HG02840 (cell line): ENCODE results near the gene SUGT1.
"Not testable (repeated sequence)": the region's sequence is repeated elsewhere in the genome, so short reads cannot be mapped to it uniquely, and the experiment has no call there.

ENCODE experiments used
- ATAC-seq: cut with Tn5 transposase; IDR thresholded peaks from one replicate; pipeline ENCODE4 v1.9.1; 2021; ENCODE audit warnings: mild to moderate bottlenecking, moderate library complexity, moderate number of reproducible peaks; ENCODE audit not compliant: unreplicated experiment, low FRiP score

The SUGT1 gene

DNA sequence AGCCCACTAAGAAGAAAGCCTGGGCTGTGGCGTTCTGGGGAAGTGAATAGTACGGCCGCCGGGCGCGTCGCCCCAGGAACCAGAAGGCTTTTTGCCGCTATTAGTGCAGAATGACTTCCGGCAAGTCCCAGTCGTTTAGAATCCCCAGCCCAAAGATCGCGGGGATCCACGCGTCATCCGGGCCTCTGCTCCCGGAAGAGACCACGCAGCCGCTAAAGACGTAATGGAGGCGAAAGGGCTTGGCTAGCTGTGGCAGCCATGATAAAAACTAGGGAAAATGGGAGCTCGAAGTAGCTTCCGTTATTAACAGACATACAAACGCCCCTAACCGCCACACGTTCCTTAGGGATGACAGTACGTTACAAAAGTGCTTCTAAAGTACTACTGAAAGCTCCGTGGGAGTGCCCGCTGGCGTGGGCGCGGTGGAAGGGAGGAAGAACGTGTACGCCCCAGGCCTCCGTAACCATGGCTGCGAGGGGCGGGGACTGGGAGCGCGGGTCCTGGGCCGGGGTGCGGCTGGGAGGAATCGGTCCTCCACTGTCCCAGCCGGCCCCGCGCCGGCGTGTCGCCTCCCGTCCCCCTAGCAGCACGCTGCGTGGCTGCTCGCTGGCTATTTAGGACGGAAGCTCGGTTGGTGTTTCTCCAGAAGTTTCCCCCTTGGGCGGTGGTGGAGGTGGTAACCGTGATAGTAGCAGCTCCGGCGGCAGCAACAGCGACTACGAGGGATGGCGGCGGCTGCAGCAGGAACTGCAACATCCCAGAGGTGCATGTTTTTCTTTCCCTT is at the start of gene SUGT1:
TSS of gene SUGT1 (plus strand) at position 641 of the 784 bp plus-strand sequence. CDS start at position 726, 85 bp downstream.
- peak; percentile 96 for ATAC-seq

DNA sequence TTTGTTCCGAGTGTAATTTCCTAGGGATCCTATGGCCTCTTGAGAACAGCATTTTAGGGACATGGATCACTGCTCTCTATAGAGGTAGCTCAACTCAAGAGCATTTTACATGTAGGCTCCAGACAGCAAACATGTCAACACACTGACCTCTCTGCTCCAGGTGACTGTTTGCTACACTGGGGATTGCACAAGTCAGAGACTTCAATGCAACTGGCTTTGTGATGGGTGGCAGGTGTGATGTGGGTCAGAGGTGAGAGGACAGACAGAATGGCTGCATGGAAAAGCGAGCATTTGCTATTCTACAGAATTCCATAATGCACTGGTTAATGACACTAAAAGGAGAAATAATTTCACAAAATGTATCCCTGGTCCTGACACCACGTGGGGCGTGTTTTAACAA is 49.3 kb upstream of the SUGT1 start:
- not testable (repeated sequence) for ATAC-seq

DNA sequence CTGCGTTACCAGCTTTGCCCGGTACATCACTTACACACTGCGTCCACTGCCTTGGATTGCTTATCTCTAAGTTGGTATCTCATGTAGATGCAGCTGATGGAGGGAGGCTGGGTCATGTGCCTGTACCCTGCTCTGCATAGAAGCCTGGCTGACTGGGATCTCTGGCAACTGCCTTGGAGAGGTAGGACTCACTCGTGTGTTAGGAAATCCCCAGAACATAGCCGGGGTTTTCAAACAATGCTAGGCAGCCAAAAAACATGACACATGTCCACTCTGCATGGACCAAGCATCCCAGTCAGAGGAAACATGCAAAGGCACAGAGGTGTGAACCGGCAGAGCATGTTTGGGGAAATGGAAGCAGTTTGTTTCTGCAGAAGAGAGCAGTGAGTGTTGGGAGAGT is 46.5 kb upstream of the SUGT1 start:
- not testable (repeated sequence) for ATAC-seq

DNA sequence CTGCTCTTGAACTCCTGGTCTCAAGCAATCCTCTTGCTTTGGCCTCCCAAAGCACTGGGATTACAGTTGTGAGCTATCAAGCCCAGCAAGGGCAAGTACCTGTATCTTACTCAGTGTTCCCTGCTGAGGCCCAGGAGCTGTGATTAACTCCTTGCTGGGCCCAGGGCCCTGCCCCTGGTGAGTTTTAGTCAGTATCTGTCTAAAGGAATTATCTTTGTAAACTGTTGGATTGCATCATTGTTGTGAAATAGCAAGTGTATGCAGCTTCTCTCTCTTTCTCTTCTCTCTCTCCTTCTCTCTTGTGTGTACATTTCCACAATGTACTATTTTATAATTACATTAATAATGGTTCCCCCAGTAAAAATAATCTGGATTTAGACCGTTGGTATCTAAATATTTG is 45.8 kb upstream of the SUGT1 start:
- ATAC-seq: not testable (repeated sequence)

DNA sequence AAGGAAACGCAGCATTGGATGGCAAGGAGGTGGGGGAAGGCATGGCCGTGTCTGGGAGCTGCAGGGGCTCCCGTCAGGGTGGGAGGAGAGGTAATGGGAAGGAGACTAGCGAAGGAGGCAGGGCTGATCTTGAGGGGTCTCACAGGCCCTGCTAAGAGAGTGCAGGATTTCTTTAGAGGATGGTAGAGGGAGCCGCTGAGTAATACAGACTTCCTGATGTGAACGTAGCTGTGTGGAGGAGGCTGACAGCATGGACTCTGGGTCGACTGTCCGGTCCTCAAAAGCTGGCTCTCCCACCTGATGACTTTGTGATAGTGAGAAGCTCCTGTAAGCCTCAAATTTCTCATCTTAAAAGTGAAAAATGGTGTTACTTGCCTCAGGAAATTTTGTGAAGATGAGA is 44.5 kb upstream of the SUGT1 start:
- not testable (repeated sequence) for ATAC-seq

DNA sequence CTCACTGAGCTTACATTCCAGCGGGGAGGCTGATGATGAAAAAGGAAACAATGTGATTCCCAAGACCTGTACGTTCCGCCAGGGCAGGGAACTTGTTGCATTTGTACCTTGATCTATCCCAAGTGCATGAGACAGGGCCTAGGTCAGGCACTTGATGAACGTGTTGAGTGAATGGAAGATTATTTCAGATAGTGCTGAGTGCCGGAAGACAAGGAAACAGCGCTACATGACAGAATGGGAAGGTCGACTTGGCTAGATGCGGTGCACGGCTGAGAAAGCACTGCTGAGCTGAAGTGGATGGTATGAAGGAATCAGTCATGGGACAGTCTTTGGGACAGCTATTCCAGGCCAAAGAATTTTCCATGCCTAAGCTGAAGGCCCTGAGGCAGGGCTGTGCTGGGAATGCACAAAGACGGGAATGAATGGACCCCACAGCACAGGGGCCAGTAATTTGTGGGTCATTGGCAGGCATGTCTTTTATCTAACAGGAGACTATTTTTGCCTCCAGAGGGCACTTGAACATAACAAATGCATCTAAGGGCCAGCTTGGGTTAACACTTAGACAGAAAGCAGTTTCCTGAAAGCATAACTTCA is 43.5 kb upstream of the SUGT1 start:
- not testable (repeated sequence) for ATAC-seq

DNA sequence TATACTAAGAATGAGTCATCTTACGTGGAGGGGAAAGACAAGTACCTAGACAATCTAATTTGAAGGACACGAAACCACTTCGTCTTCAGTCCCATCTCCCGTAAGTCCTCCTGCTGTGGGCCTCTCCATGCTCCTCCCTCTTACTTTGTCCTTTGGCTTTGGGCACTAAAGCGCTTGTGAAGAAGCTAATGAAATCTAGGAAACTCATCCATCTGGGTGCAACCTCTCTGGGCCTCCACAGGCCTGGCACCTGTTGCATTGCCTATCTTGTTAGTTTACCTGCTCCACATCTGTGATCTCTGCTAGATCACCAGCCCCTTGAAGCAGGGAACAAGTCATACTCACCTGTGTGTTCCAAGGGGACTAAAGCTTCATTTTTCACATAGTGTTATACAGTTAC is 42.5 kb upstream of the SUGT1 start:
- not testable (repeated sequence) for ATAC-seq

DNA sequence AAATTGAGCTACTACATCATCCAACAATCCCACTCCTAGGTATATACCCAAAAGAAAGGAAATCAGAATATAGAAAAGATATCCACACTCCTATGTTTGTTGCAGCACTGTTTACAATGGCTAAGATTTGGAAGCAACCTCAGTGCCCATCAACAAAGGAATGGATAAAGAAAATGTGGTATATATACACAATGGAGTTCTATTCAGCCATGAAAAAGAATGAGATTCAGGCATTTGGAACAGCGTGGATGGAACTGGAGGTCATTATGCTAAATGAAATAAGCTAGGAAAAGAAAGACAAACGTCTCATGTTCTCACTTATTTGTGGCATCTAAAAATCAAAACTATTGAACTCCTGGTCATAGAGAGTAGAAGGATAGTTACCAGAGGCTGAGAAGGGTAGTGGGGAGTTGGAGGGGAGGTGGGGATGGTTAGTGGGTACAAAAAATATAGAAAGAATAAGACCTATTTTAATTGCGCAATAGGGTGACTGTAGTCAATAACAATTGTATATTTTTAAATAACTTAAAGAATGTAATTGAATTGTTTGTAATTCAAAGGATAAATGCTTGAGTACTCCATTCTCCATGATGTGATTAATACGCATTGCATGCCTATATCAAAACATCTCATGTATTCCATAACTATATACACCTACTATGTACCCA is 37.4 kb upstream of the SUGT1 start:
- no peak for ATAC-seq

DNA sequence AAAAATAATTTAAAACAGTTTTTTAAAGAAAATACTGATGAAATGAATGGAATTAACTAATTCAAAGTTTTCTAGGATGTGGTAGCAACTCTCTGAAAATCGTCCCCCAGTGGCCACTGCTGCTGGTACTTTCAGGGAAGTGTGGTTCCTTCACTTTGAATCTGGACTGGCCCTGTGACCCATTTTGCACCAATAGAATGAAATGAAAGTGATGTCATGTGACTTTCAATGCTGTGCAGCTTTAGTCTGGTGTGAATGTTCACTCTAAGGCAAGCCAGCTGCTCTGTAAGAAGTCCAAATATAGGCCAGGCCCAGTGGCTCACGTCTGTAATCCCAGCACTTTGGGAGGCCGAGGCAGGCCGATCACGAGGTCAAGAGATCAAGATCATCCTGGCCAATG is 36.8 kb upstream of the SUGT1 start:
- no peak for ATAC-seq

DNA sequence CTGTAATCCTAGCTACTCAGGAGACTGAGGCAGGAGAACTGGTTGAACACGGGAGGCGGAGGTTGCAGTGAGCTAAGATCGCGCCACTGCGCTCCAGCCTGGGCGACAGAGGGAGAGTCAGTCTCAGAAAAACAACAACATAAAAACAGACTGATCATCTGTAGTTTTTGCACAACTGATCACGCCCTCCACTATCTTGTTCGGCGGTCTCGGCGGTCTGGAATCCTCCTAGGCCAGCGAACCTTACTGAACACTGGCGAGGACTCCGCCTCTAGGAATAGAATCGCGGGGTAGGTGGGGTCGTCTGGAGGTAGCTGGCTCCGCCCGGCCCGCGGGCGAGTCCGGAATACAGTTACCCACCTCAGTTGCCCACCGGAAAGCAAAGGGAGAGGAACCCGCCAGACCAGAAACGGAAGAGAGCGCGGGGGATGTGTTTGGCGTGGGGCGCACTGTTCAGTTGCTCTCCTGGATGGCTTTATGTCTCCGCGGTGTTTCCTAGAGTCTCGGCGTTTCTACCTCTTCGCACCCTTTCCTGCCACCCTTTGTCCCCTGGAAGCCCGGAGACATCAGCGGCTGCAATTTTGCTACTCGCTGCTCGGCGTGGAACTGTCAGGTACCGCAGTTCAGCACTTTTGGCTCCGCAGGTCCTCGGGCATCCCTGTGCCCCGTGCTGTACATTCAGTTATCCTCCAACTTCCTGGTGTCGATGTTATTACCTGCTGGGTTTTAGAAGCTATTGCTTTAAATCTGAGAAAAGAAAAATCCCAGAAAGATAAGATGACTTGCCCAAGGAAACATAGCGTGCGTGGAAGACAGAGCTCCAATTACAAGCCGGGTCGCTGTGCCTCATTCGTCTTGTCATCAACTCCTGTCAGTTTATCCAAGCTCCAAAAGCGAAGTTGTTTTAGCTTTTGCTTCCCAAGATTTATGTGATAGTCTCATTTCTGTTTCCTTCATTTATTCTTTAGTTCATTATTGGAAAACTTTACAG is 35.3 kb upstream of the SUGT1 start:
- peak; percentile 91 for ATAC-seq

DNA sequence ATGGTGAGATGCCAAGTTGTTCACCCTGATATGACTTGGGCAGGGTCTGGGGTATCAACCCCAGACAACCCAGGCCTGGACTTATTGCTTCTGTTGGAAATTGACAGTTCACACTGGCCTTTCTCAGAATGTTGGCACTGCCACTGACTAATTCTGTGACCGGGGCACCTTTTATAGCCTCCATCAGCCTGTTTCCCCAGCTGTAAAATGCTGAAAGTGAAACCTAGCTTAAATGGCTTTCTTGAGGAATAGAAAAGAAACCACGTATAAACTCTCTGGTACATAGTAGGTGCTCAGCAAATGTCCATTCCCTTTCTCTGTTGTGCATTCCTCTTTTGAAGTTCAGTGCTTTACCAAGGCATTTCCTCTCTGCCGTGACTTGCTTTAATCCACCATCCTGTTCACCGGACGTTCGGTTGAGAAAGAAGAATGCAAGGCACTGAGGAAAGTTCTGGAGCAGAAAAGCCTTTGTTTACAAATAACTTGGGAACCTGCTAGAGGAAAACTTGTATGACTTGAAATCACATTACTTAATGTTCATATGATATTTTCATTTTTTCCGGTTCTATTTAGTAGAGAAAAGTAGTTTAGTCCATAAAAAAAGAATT is 21.4 kb upstream of the SUGT1 start:
- ATAC-seq: not testable (repeated sequence)

DNA sequence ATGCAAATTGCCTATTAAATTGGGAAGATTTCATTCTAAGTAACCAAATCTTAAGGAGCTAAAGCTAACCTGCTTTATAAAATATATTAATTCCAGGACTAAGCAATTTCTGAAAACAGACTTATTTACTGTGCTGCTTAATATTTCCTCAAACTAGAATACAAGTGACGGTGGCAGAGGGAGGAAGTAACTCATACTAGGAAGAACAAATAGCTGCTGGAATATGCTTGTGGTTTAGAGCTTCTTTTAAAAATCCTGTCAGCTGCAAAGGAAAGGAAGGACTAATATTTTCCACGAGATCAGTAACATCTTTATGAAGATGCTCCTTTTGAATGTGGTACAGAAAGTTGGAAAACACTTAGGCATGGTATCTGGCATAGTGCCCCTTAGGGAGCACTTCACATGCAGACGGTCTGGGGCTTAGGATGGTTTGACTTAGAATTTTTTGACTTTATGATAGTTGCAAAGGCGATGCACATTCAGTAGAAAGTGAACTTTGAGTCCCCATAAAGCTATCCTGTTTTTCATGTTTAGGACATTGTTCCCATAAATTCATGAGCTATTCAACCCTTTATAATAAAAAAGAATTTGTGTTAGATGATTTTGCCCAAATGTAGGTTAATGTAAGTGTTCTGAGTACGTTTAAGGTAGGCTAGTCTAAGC is 13.8 kb upstream of the SUGT1 start:
- ATAC-seq: no peak

DNA sequence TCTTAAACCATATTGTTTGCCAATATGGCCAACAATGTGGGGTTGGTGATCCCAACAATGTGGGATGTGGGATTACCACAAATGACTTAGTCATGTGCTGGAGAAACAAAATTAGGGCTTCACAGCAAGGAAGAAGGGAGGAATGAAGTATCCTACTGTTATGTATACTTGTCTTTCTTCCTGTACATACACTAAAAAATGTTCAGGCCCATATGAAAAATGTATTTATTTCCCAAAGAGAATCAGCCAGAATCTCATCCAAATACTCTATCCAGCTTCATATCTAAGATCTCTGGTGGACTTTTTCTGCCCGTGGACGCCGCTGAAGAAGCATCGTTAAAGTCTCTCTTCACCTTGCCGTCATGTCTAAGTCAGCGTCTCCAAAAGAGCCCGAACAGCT is 10.5 kb upstream of the SUGT1 start, which contains the start of gene HNRNPA1L2:
TSS of gene HNRNPA1L2 (plus strand) at position 301 of the 400 bp plus-strand sequence. CDS start at position 363, 62 bp downstream.
- no peak for ATAC-seq

DNA sequence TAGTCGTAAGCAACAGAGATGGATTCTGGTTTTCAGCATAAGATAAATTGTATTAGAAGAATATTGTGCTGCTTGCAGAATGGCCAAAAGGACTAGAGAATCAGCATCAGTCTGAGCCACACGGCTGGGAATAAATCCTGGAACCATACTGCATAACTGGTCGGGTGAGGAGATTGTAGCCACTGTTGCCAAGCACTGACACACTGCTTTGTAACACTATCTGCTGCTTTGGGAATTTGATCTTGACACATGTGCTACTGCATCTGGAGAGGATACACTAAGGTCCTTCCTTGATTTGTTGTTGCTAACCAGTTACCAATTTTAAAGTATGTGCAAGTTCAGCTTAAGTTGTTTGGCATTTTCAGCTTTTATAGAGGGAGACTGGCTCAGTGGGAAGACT is 8.5 kb upstream of the SUGT1 start:
- no peak for ATAC-seq

DNA sequence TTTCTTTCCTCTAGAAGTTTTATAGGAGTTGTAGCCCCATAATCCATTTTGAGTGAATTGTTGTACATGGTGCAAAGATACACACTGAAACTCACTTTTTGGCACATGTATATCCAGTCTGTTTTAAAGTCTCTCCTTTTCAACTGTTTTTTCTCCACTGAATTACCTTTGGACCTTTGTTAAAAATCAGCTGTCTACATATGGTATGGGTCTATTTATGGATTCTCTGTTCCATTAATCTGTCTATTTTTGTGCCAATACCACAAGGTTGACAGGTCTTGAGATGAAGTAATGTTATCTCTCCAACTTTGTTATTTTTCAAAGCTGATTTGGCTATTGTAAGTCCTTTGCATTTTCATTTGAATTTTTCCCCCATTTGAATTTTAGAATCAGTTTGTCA is 5.7 kb upstream of the SUGT1 start:
- ATAC-seq: no peak

DNA sequence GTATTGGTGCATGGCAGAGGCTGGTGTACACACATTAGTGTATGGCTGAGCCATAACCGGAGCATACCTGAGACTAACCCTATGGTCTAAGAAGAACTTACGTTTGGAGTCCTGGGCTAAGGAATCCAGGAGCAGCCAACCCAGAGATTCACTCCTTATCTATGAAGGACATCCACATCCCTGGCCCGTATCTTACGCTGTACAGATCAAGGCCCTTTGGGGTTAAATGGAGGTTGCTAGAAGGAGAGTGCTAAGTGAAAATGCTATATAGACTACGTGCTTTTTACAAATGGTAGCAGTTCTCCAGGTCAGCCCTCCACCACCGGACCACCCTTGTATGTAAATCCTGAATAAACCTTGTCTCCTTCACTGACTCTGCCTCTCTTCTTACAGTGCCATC is 1.9 kb upstream of the SUGT1 start:
- no peak for ATAC-seq

DNA sequence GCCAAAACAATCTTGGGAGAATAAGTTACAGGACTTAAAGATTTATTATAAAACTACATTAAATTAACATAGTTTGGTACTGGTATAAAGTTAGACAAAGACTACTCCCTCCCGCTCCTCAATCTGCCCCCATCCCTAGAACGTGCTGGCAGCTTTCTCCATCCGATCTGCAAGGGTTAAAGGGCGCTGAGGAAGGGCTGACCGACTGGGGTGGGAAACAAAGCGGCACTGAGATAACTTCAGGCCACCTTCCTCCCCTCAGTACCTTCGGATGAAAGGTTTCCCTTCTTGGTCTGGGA is 790 bp upstream of the SUGT1 start:
- ATAC-seq: no peak

DNA sequence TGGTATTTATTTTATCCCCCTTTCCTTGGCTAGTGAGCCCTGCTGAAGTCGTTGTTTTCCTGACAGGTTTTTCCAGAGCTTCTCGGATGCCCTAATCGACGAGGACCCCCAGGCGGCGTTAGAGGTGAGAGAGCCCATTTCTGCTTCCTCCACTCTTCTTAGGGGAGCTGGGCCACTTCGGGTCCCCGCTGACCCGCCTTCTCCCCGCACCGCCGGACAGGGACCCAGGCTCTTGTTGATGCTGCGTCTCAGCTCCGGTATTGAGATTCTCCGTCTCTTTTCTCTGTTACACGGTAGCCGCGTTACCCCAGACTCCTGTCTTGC is 306 bp downstream of the SUGT1 start:
- peak; percentile 34 for ATAC-seq

DNA sequence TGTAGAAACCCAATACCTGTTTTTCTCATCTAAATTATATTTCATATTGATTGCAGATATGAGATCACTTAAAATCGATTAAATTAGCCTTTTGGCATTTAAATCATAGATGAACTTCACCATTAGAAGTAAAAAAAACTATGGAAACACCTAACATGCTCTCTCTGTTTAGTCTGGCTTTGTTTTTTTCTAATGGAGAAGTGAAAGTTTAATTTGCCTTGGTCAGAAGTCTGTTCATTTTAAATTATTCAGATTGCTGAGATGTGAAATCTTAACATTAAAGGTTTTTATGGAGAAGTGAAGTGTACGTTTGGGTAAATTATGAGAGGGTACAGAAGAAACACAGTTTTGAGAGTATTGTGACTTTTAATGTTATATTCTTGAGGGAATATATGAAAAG is 6.7 kb downstream of the SUGT1 start:
- ATAC-seq: no peak

DNA sequence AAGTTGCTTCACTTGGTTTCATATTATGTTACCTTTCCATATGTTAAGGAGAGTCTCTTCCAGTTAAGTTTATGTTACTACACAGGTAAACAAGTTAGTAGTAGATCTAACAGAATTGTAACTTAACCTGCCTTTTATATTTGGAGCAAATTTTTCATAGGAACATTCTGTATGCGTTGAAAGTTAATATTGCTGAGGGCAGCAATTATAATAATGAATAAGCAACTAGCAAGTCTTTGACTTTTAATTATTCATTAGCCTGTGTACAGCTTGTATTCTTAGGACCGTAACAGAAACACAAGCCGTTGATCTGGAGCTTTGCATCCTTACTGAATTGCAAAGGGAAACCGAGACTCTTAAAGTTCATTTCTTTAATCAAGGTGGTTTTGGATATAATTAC is 11.6 kb downstream of the SUGT1 start:
- no peak for ATAC-seq
